B cell (primary cell): Measurements from ENCODE around the gene CCDC146.

Experiments
- EZH2 ChIP-seq: IDR thresholded peaks from 2 replicates; pipeline ENCODE4 v1.6.1; 2012; ENCODE audit warnings: borderline replicate concordance, low read depth, mild to moderate bottlenecking, moderate library complexity, low read length; ENCODE audit not compliant: insufficient read depth, poor library complexity, severe bottlenecking
- TF ChIP-seq, protein P1 (sequence below): fragments of 200-600 bp; IDR thresholded peaks from one replicate; pipeline ENCODE4 v1.8.0; 2022; ENCODE audit warnings: antibody characterized with exemption, mild to moderate bottlenecking

- TF ChIP-seq, protein P1, sequence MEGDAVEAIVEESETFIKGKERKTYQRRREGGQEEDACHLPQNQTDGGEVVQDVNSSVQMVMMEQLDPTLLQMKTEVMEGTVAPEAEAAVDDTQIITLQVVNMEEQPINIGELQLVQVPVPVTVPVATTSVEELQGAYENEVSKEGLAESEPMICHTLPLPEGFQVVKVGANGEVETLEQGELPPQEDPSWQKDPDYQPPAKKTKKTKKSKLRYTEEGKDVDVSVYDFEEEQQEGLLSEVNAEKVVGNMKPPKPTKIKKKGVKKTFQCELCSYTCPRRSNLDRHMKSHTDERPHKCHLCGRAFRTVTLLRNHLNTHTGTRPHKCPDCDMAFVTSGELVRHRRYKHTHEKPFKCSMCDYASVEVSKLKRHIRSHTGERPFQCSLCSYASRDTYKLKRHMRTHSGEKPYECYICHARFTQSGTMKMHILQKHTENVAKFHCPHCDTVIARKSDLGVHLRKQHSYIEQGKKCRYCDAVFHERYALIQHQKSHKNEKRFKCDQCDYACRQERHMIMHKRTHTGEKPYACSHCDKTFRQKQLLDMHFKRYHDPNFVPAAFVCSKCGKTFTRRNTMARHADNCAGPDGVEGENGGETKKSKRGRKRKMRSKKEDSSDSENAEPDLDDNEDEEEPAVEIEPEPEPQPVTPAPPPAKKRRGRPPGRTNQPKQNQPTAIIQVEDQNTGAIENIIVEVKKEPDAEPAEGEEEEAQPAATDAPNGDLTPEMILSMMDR = no peak
- TF ChIP-seq EZH2 = no peak
Measured at GRCh38 chr7:77288676-77289320, 166.4 kb downstream of the CCDC146 start.
